Measurements from ENCODE around the gene DEFB114.

- TF ChIP-seq CTCF (IDR thresholded peaks at IDR 0.05; ENCODE audit: low read length) (no peak), EZH2 (IDR thresholded peaks at IDR 0.05; ENCODE audit: borderline replicate concordance, low read length) (no peak)
These were observed 8.1 kb downstream of the DEFB114 start for GRCh38 chr6:49955847-49956246.
